Muscle layer of colon (tissue), 2 donors: ENCODE measurements around the gene GATA3.

Experiments used
- H3K27ac ChIP-seq: one replicate; pipeline ENCODE4 v1.7.0; 2013; ENCODE audit warnings: low read depth, mild to moderate bottlenecking, low read length, moderate library complexity
- H3K27me3 ChIP-seq, 2 donors: one replicate each; pipeline ENCODE4 v1.7.0; 2013; ENCODE audit warnings: low read length in 2 of 2, mild to moderate bottlenecking in 2 of 2; ENCODE audit not compliant: insufficient read depth in 2 of 2, control insufficient read depth in 1 of 2
- H3K36me3 ChIP-seq: one replicate; pipeline ENCODE4 v1.7.0; 2013; ENCODE audit warnings: mild to moderate bottlenecking, low read length; ENCODE audit not compliant: insufficient read depth
- H3K4me1 ChIP-seq: one replicate; pipeline ENCODE4 v1.7.0; 2013; ENCODE audit warnings: mild to moderate bottlenecking, low read length; ENCODE audit not compliant: insufficient read depth
- H3K4me3 ChIP-seq, 2 donors: one replicate each; pipeline ENCODE4 v1.7.0; 2013; ENCODE audit warnings: low read length in 2 of 2, low read depth in 1 of 2, mild to moderate bottlenecking in 1 of 2, moderate library complexity in 1 of 2
- H3K9ac ChIP-seq: one replicate; pipeline ENCODE4 v1.7.0; 2013; ENCODE audit warnings: low read length
- H3K9me3 ChIP-seq: one replicate; pipeline ENCODE4 v1.7.0; 2013; ENCODE audit warnings: mild to moderate bottlenecking, low read length
- donor health status: abdominal sarcoma.
- donor health status: Adenocarcinoma of cecum.

Gene GATA3

GRCh38 chr10:8032558-8032957 is 21.9 kb upstream of the GATA3 start:
- H3K9me3 ChIP-seq = no peaks in the 10 kb centered on the region
- H3K27ac ChIP-seq = no peak overlapping the region
- H3K9ac ChIP-seq = no peak overlapping the region
- peaks cover 36 to 51% of the 10 kb centered on the region in 2 donors for H3K27me3 ChIP-seq
- H3K36me3 ChIP-seq = no peaks in the 10 kb centered on the region
- H3K4me1 ChIP-seq = peaks cover 8% of the 10 kb centered on the region
- H3K4me3 ChIP-seq = no peak overlapping the region

- Histone ChIP-seq H3K4me1 (peaks cover 8% of the 10 kb centered on the region), H3K27me3 (peaks cover 48 to 64% of the 10 kb centered on the region in 2 donors), H3K36me3 (no peaks in the 10 kb centered on the region), H3K9ac (no peak overlapping the region), H3K4me3 (no peak overlapping the region), H3K27ac (no peak overlapping the region), H3K9me3 (no peaks in the 10 kb centered on the region)
Measured at GRCh38 chr10:8033812-8034465, 20.5 kb upstream of the GATA3 start.

- Histone ChIP-seq H3K27ac (no peak overlapping the region), H3K9me3 (no peaks in the 10 kb centered on the region), H3K36me3 (no peaks in the 10 kb centered on the region), H3K9ac (no peak overlapping the region), H3K4me3 (no peak overlapping the region), H3K4me1 (peaks cover 8% of the 10 kb centered on the region), H3K27me3 (peaks cover 54 to 70% of the 10 kb centered on the region in 2 donors)
Measured at GRCh38 chr10:8034466-8035005, 20.0 kb upstream of the GATA3 start.

GRCh38 chr10:8035006-8035640 is 19.4 kb upstream of the GATA3 start:
- Histone ChIP-seq H3K4me1 (peaks cover 8% of the 10 kb centered on the region), H3K4me3 (no peak overlapping the region), H3K9ac (no peak overlapping the region)

GRCh38 chr10:8035641-8036470 is 18.6 kb upstream of the GATA3 start:
- no peak overlapping the region for H3K9ac ChIP-seq
- H3K27me3 ChIP-seq = peaks cover 67 to 83% of the 10 kb centered on the region in 2 donors
- H3K4me1 ChIP-seq = peaks cover 8% of the 10 kb centered on the region
- H3K4me3 ChIP-seq = no peak overlapping the region
- no peaks in the 10 kb centered on the region for H3K36me3 ChIP-seq
- no peak overlapping the region for H3K27ac ChIP-seq
- no peaks in the 10 kb centered on the region for H3K9me3 ChIP-seq

More at GRCh38 chr10:8035006-8035640, 19.4 kb upstream of the GATA3 start:
- Histone ChIP-seq H3K9me3 (no peaks in the 10 kb centered on the region), H3K27ac (no peak overlapping the region), H3K27me3 (peaks cover 60 to 76% of the 10 kb centered on the region in 2 donors), H3K36me3 (no peaks in the 10 kb centered on the region)

- no peak overlapping the region for H3K27ac ChIP-seq
- no peaks in the 10 kb centered on the region for H3K9me3 ChIP-seq
- H3K4me3 ChIP-seq = no peak overlapping the region
- H3K4me1 ChIP-seq = peaks cover 8% of the 10 kb centered on the region
- H3K27me3 ChIP-seq = peaks cover 73 to 91% of the 10 kb centered on the region in 2 donors
- H3K36me3 ChIP-seq = no peaks in the 10 kb centered on the region
- H3K9ac ChIP-seq = no peak overlapping the region
Measured at GRCh38 chr10:8036506-8037198, 17.8 kb upstream of the GATA3 start.

- Histone ChIP-seq H3K27ac (no peak overlapping the region), H3K4me1 (peaks cover 8% of the 10 kb centered on the region), H3K9me3 (no peaks in the 10 kb centered on the region), H3K9ac (no peak overlapping the region), H3K4me3 (no peak overlapping the region), H3K27me3 (peaks cover 79 to 98% of the 10 kb centered on the region in 2 donors), H3K36me3 (no peaks in the 10 kb centered on the region)
Measured at GRCh38 chr10:8037199-8037801, 17.2 kb upstream of the GATA3 start.

GRCh38 chr10:8037941-8038894 is 16.3 kb upstream of the GATA3 start:
- H3K4me1 ChIP-seq = peaks cover 8% of the 10 kb centered on the region

GRCh38 chr10:8039321-8039881 is 15.1 kb upstream of the GATA3 start:
- Histone ChIP-seq H3K36me3 (no peaks in the 10 kb centered on the region), H3K27ac (no peak overlapping the region), H3K27me3 (peaks cover 89 to 98% of the 10 kb centered on the region in 2 donors), H3K4me1 (peaks cover 3% of the 10 kb centered on the region), H3K4me3 (no peak overlapping the region), H3K9me3 (no peaks in the 10 kb centered on the region), H3K9ac (no peak overlapping the region)

More at GRCh38 chr10:8037941-8038894, 16.3 kb upstream of the GATA3 start:
- Histone ChIP-seq H3K27me3 (peaks cover 87 to 98% of the 10 kb centered on the region in 2 donors), H3K4me3 (no peak overlapping the region), H3K9ac (no peak overlapping the region), H3K36me3 (no peaks in the 10 kb centered on the region), H3K27ac (no peak overlapping the region), H3K9me3 (no peaks in the 10 kb centered on the region)

GRCh38 chr10:8040651-8041050 is 13.8 kb upstream of the GATA3 start:
- H3K9ac ChIP-seq = no peak overlapping the region
- no peaks in the 10 kb centered on the region for H3K36me3 ChIP-seq
- no peak overlapping the region for H3K27ac ChIP-seq
- no peaks in the 10 kb centered on the region for H3K9me3 ChIP-seq
- H3K4me1 ChIP-seq = peaks cover 14% of the 10 kb centered on the region
- H3K4me3 ChIP-seq = no peak overlapping the region
- H3K27me3 ChIP-seq = peaks cover 93 to 98% of the 10 kb centered on the region in 2 donors
